GM12875 (cell line): ENCODE results near the gene KRT17.

ENCODE experiments used
- H3K4me3 ChIP-seq: one replicate; pipeline ENCODE4 v1.5.1; 2011; ENCODE audit warnings: low read depth, low read length, control low read depth
- CTCF ChIP-seq: IDR thresholded peaks from 2 replicates; pipeline ENCODE4 v1.5.1; 2011; ENCODE audit warnings: low read depth, mild to moderate bottlenecking, control low read depth, inconsistent platforms, low read length, moderate library complexity, borderline replicate concordance; ENCODE audit not compliant: insufficient read depth

The KRT17 gene

GRCh38 chr17:41657936-41658335 is 33.6 kb upstream of the KRT17 start:
- TF ChIP-seq CTCF, result no peak
- H3K4me3 ChIP-seq, result no peak overlapping the region

GRCh38 chr17:41657176-41657754 is 32.9 kb upstream of the KRT17 start:
- no peak for TF ChIP-seq CTCF
- H3K4me3 ChIP-seq, result no peak overlapping the region

- no peak for TF ChIP-seq CTCF
- H3K4me3 ChIP-seq, result no peak overlapping the region
Observed at GRCh38 chr17:41656249-41657023, 32.1 kb upstream of the KRT17 start.

DNA sequence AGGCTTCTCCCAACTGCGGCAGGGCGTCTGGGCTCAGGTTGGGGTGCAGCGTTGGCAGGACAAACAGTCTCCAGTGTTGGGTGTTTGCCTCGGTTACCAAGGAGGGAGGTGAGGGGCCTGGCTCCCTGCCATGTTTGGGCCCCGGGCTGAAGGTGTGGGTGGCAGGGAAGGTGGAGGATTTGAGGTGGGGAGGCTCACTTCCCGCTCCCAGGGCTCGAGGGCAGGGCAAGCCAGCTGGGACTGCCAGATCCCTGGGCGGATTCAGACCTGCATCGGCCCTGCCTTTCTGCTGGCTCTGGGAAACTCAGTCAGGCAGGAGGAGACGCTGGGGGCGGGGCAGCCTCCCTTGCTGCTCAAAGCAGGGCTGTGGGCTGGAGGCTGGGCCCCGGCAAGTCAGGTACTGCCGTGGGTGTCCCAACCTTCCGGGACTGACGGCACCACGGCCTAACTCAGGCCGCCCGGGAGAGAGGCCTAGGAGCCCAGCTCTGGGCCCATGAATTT is 31.3 kb upstream of the KRT17 start:
- no peak overlapping the region for H3K4me3 ChIP-seq
- TF ChIP-seq CTCF, result no peak

DNA sequence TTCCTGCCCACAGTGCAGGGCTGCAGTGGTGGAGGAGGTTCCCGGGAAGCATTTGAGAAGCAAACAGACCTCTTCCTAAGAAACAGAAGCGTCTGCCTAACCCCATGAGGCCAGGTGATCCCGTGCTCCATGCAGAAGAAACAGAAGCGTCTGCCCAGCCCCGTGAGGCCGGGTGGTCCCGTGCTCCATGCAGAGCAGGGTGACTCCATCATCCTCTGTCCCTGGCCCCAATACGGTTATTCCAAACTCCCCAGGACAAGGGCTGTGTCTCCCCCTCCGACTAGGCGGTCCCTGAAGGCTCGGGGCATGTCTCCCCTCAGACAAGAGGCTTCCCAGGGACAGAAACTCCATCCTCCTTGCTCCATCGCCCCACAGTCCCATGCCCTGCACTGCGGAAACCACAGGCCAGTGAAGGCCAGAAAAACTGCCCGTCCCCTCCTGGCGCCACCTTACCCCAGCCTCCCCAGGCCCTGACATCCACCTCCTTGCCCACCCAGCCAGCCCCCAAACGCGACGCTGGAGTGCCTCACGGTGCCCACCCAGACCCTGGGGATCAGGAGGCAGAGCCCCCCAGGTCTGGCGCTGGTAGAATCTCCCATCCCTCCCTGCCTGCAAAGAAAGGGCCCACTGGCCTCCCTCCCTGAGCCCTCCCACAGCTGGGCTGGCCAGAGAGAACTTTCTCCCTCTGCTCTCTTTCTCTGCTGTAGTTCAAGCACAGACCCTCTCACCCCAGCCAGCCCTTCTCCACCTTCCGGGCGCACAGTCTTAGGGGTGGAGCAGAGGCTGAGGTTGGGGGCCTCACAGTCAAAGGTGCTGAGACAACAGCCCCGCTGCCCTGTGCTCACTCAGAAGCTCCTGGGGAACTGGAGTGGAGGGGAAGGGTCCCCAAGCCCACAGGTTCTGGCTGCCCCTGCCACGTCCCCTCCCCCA is 30.6 kb upstream of the KRT17 start:
- no peak overlapping the region for H3K4me3 ChIP-seq
- no peak for TF ChIP-seq CTCF

- TF ChIP-seq CTCF, result no peak
- H3K4me3 ChIP-seq, result no peak overlapping the region
Observed at GRCh38 chr17:41653892-41654677, 29.7 kb upstream of the KRT17 start.
